GM12801 (cell line): ENCODE data around the gene CD209.

Source experiments
- TF ChIP-seq, protein P1 (sequence below): IDR thresholded peaks from one replicate; pipeline ENCODE4 v1.5.1; 2011; ENCODE audit warnings: control low read depth; ENCODE audit not compliant: insufficient read length; ENCODE audit errors: extremely low read depth

CD209 gene

DNA sequence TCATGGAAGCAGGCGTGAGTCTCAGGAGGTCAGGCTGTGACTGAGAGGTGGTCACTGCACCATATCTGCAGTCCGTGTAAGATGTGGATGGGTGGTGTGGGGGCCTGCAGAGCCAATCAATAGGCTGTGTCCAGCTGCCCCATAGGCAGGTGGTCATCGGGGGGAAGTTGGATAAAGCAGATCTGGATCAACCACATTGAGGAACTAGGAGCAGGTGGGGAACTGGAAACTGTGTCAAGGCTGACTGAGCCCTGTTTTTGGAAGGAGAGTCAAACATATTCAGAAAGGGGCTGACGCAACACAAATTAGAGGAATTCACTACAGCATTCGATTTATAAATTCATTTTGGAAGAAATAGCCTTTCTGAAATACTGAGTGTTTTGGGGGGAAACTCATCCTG is 30.7 kb upstream of the CD209 start:
- TF ChIP-seq, protein P1, sequence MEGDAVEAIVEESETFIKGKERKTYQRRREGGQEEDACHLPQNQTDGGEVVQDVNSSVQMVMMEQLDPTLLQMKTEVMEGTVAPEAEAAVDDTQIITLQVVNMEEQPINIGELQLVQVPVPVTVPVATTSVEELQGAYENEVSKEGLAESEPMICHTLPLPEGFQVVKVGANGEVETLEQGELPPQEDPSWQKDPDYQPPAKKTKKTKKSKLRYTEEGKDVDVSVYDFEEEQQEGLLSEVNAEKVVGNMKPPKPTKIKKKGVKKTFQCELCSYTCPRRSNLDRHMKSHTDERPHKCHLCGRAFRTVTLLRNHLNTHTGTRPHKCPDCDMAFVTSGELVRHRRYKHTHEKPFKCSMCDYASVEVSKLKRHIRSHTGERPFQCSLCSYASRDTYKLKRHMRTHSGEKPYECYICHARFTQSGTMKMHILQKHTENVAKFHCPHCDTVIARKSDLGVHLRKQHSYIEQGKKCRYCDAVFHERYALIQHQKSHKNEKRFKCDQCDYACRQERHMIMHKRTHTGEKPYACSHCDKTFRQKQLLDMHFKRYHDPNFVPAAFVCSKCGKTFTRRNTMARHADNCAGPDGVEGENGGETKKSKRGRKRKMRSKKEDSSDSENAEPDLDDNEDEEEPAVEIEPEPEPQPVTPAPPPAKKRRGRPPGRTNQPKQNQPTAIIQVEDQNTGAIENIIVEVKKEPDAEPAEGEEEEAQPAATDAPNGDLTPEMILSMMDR = no peak

DNA sequence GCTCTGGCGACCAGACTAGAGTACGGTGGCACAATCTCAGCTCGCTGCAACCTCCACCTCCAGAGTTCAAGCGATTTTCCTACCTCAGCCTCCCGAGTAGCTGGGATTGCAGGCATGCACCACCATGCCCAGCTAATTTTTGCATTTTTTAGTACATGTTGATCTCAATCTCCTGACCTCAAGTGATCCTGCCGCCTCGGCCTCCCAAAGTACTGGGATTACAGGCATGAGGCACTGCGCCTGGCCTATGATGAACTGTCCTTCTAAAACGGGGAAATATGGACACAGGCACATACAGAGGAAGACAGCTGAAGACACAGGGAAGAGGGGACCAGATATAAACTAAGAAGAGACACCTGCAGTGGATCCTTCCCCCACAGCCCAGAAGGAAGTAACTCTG is 28.4 kb upstream of the CD209 start:
- TF ChIP-seq, protein P1 = no peak

DNA sequence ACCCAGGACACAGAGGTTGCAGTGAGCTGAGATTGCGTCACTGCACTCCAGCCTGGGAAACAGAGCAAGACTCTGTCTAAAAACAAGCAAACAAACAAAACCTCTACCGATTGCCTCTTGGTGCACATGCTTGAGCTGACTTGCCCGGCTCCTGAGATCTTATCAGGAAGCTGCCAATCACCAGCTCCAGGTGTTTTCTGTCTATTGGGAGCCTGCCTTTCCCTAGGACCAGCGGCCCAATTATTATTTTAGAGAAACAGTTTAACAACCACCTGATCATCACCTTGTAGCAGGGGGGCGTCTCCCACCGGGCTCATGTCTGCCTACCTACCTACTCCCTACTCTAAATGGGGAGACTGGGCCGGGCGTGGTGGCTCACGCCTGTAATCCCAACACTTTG is 26.5 kb upstream of the CD209 start:
- TF ChIP-seq, protein P1 = no peak

DNA sequence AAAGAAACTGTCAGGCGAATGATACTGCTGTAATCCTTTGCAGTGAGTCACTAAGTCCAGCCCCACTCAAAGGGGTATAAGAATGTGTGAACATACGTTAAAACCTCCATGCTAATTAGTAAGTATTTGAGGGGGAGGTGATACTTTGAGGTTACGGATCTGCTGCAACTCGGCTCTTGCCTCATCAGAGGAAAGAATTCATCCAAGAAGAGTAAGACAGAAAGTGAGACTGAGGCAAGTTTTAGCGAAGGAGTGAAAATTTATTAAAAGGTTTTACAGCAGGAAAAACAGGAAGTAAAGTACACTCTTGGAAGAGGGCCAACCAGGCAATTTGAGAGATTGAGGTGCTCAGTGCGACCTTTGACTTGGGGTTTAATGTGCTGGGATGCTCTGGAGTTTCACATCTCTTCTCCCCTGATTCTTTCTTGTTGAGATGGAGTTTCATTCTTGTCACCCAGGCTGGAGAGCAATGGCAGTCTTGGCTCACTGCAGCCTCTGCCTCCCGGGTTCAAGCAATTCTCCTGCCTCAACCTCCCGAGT is 25.5 kb upstream of the CD209 start:
- TF ChIP-seq, protein P1 = no peak

DNA sequence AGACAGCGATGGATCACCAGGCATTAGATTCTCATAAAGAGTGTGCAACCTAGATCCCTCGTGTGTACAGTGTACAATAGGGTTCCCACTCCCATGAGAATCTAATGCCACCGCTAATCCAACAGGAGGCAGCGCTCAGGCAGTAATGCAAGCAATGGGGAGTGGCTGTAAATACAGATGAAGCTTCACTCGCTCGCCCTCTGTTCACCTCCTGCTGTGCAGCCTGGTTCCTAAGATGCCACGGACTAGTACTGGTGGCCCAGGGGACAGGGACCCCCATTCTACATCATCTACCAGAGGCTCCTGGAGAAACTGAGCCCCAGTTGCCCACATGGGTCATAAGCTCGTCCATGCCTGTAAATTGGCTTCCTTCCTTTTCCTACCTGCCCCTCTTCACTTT is 23.7 kb upstream of the CD209 start:
- TF ChIP-seq, protein P1 = no peak

DNA sequence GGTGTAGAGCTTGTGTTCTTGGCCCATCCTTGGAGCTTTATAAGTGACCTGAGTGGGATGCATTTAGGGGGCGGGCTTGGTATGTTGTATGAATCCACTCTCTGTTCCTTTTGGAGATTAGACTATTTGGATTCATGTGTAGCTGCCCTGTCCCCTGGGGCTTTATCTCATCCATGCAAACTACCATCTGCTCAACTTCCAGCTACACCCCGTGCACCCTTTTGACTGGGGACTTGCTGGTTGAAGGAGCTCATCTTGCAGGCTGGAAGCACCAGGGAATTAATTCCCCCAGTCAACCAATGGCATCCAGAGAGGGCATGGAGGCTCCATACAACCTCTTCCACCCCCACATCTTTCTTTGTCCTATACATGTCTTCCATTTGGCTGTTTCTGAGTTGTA is 21.8 kb upstream of the CD209 start:
- TF ChIP-seq, protein P1 = no peak

DNA sequence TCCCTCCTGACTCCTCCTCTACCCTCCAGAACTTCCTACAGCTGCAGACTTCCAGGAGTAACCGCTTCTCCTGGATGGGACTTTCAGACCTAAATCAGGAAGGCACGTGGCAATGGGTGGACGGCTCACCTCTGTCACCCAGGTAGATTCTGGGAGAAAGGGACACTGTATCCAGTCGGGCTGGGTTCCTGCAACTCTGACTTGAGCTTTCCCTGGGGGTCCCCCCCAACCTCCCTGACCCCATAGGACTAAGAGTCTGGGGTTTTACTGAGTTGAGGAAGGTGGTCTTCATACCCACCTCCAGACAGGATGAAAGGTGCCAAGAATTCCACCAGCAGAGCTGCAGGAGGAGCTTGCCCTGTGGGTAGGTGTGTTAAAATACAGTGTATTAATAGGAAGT is 20.2 kb upstream of the CD209 start:
- TF ChIP-seq, protein P1 = no peak

DNA sequence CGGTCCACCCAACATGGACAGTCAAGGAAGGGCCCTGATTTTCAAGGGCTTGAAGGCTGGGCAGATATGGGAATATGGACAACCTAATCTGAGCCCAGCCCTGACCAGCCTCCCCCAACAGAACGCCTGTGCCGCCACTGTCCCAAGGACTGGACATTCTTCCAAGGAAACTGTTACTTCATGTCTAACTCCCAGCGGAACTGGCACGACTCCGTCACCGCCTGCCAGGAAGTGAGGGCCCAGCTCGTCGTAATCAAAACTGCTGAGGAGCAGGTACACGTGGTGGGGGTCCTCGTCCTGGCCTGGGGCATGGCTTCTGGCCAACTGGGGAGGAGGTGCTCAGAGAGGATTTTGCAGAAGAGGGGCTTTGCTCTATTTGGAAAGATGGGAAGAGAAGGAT is 19.2 kb upstream of the CD209 start:
- TF ChIP-seq, protein P1 = no peak
